Measurements from ENCODE around the gene NSUN7.

The NSUN7 gene

DNA sequence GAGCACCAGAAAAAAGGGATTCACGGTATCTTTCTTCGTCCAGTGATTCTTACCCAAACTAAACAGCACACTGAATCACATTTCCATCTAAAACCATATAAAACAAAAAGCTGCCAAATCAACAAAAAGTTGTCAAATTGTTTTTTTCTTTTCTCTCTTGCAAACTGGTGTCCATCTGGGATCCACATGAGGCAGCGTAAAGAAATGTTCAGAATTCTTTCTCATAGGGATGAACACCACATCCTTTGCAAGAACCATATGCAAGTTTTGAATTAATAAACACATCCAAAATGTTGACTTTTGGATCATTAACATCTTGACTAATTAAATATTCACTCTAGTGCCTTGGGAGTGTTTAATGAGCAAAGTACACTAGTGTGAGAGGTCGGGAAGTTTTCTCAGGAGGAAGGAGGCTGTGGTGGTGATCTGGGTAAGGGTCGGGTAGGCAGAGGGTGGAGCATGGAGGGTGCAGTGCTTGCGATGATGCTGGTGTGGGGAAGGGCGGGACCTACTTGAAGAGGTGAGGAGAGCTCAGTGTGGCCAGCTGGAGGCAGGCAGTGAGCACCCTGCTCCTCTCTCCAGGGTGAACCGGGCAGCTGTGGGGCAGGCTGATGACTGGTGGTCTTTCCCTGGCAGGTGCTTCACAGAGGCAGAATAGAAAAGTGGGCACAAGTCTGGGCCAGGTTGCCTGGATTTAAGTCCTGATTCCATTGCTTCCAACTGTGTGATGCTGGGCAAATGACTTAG lies 72.8 kb downstream of the NSUN7 start:
- no peak for DNase-seq (ENCODE audit: low read depth)

DNA sequence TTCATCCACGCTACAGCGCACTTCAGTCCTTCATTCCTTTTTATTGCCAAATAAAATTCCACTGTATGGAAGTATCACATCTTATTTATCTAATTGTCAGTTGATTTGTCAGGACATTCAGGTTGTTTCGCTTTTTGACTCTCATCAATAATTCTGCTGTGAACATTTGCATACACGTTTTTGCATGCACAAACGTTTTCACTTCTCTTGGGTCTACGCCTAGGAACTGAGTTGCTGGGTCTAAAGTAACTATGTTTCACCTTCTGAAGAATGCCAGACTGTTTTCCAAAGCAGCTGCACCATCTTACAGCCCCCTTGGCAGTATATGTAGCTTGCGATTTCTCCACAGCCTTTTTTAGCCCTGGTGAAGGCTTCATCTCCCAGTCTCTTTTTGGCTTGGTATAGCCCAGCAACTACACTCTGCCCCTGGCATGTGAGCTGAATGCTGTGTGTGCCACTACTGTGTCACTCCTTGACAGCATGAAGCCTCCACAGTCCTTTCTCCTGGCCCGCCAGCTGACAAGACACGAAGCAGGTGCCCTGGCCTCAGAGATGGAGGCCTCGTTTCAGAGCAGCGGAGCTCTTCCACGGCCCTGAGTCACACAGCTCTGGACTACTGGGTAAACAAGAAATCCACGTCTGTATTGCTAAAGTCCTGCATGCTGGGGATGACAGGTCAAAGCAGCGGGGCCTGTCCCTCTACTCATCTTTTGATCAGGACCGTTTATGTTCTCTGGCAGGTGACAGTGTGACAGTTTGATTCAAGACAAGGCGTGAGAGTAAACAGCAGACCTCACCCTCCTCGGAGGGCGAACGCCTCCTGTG lies 75.5 kb downstream of the NSUN7 start:
- no peak for DNase-seq (ENCODE audit: low read depth)

DNA sequence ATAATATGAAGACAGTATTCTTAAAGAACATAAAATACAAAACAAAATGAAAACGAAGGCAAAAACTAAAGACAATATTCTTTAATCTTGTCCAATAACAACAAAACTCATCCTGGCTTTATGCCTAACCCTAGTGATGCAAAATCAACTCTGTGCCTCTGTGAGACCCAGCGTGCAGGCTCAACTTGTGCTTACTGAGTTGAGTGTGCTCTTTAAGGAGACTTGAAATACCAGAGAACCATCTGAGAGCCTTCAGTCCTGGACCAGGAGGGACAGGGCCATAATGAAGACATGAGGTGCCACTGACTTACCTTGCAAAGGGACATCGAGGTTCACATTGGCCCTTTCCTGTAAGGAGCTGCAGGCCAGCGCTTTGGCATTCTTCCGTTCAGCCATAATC lies 77.1 kb downstream of the NSUN7 start:
- DNase-seq (ENCODE audit: low read depth) = no peak

DNA sequence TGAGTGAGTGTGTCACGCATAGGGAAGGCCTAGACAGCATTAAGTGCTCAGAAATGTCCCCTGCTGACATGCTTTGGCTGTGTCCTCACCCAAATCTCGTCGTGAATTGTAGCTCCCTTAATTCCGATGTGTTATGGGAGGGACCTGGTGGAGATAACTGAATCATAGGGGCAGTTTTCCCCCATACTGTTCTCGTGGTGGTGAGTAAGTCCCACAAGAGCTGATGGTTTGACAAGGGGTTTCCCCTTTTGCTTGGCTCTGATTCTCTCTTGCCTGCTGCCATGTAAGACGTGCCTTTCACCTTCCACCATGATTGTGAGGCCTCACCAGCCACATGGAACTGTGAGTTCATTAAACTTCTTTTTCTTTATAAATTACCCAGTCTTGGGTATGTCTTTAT lies 78.0 kb downstream of the NSUN7 start:
- DNase-seq (ENCODE audit: low read depth) = no peak

DNA sequence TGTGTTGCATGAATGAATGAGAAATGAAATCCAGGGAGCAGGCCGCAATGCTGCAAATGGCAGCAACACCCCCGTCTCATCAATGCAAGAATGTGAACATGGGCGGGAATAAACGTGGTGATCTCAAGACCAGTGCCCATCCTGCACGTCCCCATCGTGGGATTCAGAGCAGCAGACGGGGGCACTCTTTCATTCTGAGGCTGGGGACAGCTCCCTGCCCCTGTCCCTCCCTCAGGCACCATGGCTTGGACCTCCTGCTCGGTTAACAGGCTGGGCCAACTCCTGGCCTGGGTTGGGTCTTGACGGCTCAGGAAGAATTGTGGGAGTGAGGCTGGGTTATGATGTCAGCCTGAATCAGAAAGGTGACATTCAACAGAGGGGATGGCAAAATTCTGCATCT lies 78.9 kb downstream of the NSUN7 start:
- no peak for DNase-seq (ENCODE audit: low read depth)

DNA sequence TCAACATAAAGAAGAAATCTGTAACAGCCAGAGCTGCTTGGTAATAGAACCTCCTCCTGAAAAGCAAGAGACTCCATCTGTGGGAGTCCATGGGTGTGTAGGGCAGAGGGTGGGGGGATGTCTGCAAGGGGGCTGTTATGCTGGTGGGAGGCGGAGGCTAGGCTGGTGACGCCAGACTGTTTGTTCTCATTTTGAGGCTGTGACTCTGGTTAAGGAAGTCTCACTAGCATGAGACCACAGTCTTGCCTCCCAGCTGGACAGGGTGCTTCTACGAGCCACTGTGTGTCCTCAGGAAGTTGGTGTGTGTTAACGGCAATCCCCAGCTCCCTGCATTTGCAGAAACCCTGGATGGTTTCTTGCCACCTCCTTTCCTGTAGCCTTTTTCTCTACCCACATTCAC lies 79.8 kb downstream of the NSUN7 start:
- no peak for DNase-seq (ENCODE audit: low read depth)

DNA sequence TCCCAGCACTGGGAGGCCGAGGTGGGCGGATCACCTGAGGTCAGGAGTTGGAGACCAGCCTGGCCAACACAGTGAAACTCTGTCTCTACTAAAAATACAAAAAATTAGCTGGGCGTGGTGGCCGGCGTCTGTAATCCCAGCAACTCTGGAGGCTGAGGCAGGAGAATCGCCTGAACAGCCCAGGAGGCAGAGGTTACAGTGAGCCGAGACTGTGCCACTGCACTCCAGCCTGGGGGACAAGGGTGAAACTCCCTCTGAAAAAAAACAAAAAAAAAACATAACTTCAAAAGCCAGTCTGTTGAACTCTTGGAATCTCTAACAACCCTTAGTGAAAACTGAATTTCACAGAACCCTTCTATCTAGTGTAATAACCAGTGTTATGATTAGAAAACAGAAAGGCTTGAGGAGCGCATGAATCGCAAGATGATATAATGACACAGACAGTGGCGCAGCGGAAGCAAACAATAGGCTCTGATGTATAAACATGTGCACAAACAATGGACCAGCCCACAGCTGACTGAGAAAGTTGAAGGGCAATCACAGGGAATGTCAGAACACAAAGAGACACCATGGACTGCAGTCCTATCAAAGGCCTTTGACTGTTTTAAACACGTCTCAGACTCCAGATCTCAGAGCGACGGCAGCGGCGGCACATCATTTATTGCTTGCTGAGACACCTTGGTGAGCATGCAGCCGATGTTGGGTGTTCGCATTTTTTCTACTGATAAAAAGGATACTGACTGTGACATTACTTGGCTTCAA lies 81.6 kb downstream of the NSUN7 start:
- no peak for DNase-seq (ENCODE audit: low read depth)

DNA sequence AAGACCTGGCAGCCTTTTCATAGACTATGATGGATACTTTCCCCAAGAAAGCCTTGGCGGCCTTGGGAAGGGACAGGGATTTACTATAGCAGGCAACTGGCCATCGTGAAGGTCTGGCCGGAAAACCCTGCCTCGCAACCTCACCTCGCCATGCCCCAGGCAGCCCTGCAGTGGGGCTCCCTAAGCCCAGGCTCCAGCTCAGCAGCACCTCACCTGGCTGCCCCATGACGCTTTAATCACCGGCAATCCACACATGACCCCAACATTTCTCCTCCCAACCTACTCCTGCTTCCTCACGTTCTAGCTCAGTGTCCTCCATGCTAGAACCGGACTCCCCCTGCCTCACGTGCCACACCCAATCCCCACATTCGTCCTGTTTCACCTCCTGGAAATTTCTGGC lies 82.4 kb downstream of the NSUN7 start:
- no peak for DNase-seq (ENCODE audit: low read depth)

DNA sequence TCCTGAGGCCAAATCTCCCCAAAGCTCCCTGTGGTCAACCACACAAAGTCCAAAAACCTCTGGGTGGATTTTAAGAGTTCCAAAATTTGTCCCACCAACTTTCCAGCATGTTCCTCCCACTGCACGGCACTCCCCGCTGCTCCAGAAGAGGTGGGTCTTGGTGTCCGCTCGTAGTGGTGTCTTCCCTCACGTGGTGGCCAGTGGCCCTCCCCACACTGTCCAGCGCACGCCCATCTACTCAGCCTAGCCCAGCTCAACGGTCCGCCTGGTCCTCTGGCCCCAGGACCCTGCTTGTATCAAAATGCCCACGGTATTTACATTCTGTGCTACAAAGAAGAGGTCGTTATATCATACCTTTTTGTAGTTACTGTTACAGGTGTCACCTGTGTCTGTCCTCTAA lies 83.5 kb downstream of the NSUN7 start:
- DNase-seq (ENCODE audit: low read depth) = no peak

DNA sequence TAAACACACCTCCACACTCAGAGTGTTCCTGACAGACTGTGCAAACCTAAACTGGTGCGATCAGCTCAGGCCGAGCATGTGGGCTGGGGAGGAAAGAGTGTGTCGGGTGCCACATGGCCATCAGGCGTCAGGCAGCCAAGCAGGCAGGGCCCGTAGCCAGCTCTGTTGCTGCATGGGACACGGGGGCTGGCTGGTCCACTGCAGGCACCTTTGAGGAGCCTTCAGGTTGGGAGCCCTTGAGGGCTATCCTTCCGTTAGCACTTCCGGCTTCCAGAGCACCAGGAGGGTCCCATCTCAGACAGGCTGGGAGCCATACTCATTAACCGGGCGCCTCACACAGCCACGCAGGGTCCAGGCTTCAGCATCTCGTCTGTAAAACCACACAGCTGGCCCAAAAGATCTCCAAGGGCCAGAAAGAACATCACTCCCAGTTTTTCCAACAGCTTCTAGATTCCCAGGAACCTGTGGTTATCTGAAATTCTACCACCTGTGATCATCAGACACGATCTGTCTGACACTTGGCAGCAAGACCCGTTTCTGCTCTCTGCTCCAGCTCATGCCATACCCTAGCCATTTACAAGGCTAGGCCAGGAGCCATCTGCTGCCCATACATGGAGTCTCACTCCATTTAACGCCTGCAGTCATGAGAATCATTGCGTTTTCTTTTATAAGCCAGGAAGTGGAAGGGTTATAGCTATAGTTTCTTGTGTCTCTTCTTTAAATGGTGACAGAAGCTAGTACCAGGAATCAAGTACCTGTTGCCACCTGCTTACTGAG lies 87.5 kb downstream of the NSUN7 start:
- DNase-seq (ENCODE audit: low read depth) = no peak

DNA sequence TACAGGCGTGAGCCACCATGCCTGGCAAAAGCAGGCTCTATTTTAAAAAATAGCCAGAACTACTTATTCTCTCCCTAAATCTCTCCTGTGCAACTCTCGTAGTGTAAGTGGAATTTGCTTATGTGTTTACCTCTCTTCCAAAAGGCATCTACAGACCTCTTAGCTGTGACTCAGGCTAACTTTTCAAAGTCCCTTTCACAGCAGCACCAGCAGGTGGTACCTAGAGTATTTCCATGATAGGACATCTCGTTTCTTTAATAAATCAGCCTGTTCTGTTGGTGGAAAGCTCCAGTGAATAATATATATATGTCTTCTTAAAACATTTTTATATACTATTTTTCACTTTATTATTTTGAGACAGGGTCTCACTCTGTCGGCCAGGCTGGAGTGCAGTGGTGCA lies 89.0 kb downstream of the NSUN7 start:
- DNase-seq (ENCODE audit: low read depth) = no peak

DNA sequence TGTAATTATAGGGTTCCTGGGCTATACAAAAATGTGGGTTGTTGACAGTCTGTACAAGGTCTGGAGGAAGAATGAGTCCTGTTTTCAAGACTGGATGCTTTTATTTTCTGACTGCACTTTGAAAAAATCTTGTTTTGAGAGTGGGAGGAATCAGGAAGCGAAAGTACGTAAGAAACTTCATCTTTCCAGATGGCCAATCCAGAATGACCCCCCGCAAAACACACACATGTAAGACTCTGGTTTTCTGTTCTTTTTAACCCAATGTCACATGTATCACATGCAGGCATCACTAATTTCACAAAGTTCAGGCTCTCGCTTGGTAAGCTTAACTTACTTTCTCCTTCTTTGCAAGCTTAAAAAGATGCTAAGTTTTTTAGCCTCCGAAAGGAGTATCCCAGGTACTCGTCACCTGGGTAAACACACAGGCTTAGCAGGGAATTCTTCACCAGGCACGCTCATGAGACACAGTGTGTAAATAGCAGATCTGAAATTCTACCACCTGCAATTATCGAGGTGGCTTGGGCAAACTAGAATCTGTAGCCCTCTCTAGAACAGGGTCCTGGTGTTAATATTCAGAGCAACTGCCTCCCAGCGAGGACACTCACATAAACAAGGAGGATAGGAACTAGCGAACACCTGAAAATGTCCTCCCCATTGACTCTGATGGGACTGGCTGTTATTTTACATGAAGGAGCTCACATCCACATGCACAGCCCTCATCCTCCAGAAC lies 90.7 kb downstream of the NSUN7 start:
- no peak for DNase-seq (ENCODE audit: low read depth)

DNA sequence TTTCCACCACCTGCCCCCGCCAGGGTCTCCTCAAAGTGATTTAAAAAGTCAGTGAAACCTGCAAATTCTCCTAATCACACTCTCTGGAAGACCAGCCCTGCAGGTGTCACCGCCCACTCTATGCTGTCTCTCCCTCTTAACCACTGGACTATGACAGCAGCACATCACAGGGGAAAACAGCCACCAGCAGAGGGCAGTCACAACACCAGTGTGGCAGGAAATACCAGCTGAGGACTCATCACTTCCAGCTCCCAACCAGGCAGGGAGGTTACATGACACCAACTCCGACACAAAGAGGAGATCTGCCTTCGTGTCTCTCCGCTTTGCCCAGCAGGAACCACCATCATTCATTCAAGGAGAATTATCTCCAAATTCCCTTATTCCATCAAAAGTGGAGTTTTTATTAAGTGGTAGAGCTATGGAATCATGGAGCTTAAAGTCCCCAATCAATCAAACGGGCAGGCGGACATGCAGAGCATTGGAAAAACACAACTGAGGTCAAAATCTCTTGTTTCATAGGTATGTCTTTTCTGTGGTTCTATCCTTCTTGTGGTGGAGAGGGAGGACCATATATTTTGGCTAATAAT lies 91.3 kb downstream of the NSUN7 start:
- DNase-seq (ENCODE audit: low read depth) = peak; percentile 20

DNA sequence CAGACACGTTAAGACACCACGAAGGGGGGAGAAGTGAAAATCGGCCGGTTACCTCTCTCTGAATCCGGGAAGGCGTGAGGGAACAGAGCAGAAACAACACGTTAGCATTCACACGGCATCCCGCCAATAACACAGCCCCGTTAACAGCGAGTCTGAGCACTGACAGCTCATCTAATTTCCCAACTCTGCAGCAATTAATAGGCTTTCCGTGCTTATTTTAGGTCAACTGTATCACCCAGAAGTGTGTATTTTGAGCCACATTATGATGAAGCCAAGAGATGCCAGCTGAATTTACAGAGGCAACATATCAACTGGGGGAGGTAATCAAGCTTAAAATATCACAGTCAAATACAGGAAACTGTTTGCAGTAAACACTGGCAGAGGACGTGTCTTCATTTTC lies 92.6 kb downstream of the NSUN7 start:
- no peak for DNase-seq (ENCODE audit: low read depth)

DNA sequence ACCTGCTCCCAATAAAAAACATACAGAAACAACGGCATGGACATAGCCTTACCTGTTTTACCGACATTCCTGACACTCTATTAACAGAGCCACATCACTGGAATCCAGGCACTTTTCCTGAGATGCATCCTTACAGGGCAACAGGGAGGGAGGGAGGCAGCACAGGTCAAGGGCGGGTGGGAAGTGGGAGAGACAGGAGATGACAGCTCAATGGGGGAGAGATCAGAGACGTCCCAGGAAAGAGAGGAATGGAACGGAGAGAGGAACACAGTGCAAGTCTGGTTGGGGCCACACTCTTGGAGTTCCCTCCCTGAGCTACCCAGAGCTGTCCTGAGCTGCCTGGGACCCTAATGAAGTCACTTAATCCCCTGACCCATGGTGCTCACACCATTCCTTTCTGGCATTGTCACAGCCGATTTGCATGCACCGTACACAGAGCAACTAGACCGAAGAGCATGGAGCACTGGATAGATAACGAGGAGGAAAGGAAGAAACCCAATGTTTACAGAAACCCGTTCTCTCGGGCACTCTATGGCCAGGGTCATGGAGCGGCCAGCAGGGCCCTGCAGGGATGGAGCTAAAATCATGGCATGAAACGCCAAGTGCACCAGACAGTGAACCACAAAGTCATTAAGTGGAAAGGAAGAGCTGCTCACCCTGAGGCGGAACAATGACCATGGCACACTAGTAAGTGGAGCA lies 93.1 kb downstream of the NSUN7 start:
- DNase-seq (ENCODE audit: low read depth) = no peak

DNA sequence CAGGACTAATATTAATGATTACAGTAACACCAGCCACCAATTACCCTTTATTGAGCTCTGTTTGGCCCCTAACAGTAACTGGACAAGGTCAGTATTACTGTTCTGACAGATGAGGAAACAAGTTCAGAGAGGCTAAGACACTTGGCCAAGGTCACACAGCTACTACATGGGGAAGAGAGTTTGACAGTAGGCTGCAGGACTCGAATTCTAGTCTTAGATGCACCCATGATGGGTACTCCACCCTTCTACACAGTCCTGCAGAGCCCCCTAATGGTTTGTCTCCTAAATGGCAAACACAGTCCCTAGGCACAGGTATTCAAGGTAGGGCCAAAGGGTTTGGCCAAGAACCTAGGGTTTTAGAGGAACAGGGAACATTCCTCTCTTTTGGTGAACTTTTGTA lies 93.9 kb downstream of the NSUN7 start:
- no peak for DNase-seq (ENCODE audit: low read depth)

DNA sequence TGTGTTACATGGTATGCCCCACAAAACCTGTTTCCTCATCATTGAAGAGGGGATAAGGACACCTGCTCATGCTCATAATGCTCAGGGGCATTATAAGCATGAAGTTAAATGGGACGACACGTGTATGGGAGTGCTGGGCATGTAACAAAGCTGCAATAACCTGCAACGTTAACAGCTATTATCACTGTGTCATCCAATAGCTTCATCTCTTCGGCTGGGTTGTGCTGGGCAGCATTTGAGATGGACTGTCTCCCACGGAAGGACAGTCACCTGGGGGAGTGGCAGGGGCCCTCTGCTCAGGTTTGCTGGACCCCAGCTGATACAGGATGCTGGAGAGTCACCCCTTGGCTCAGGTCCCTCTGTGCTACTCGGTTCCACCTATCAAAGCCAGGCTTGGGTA lies 94.5 kb downstream of the NSUN7 start:
- DNase-seq (ENCODE audit: low read depth) = no peak

DNA sequence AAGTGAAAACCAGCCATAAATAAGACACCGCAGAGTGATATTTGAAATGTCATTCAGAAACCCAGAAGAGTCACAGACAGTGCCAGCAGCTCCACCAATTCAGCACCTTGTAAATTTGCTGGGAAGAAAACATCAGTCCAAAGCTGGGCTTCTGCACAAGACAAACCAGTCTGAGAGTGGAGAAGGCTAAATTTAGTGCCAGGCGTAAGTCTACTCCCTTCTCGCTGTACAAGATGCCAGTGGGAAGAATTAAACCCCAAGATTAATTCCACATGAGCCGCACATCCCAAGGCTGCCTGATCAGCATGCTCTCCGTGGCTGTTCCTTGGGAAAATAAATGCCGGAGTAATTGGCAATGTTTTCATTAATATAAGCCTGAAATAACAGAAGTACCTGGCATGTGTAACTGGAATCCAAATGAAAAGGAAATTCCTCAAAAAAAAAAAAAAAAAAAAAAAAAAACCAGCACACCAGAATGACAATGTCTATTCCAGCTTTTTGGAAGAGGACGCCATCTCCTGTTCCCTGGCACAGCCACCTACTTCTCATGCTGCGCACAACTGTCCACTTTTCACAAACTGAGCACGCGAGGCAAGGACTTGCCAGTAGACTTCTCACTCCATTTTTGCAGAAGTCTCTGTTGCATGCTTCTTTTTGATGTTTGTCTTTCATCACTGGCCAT lies 95.5 kb downstream of the NSUN7 start:
- DNase-seq (ENCODE audit: low read depth) = no peak

DNA sequence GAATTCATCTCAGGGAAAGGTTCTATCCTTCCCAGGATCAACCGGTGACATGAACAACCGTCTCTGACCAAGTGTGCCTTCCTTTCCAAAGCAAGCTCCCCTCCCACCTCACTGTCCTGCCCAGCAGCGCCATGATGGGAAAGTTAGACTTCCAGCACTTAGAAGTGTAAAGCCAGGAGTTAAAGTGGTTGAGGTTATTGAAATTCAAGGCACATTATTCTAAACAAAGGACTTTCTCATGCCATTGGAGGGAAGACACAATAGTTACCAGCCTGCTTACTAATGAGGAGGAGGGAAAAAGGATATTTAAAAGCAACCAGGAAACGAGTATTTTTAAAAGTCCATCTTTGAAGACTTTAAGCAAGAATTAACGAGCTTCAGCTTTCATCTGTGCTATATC lies 96.8 kb downstream of the NSUN7 start:
- no peak for DNase-seq (ENCODE audit: low read depth)

DNA sequence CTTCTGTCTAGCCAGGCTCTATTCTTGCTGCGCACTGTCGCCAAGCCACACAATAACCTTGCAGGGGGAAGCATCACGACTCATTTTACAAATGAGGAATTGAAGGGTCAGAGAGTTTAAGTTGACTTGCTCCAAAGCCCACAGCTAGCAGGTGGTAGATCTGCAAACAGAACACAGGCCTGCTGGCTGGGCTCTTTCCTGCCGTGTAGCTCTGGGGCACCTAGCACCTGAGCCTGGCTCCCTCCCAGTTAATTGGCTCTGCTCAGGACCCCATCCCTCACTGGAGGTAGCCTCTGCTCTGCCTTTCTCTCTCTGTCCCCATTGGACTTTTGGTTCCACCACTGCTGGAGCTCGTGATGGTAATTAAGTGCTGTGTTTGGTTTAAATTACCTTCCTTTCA lies 98.5 kb downstream of the NSUN7 start:
- DNase-seq (ENCODE audit: low read depth) = no peak

Data from activated T-helper 1 cell treated with Interleukin-2 at 50 U/mL for 16 hours (primary cell).